AG04450 (cell line): ENCODE data around the gene SAMD11. TPM values are rescaled to one million over a fixed set of nuclear protein-coding genes. Genes with fewer than 3 reads are reported as not detected.
"Not testable (repeated sequence)": the region's sequence is repeated elsewhere in the genome, so short reads cannot be mapped to it uniquely, and the experiment has no call there.

Experiments used
- CTCF ChIA-PET: fragments of 300-600, 350-600 bp; formaldehyde crosslinking; extraction: SDS; loops from one replicate; lab custom pipeline; 2022; ENCODE audit warnings: antibody characterized with exemption, inconsistent platforms; lab: Charles Lee
- POLR2A ChIA-PET: fragments of 350-600 bp; formaldehyde crosslinking; extraction: SDS; loops from one replicate; lab custom pipeline; 2021; ENCODE audit warnings: antibody characterized with exemption, inconsistent platforms; lab: Yijun Ruan, JAX
- DNase-seq: peaks from one replicate; pipeline ENCODE4 v3.0.0-alpha.2; 2011; ENCODE audit warnings: low read depth, low spot score
- H3K27ac ChIP-seq: one replicate; pipeline ENCODE4 v1.5.1; 2012; ENCODE audit warnings: low read depth, low read length, control low read depth
- H3K27me3 ChIP-seq: one replicate; pipeline ENCODE4 v1.6.0; 2012; ENCODE audit warnings: low read length; ENCODE audit not compliant: control insufficient read depth, insufficient read depth
- H3K4me3 ChIP-seq: 2 replicates; pipeline ENCODE4 v1.5.1; 2011; ENCODE audit warnings: mild to moderate bottlenecking, low read depth, low read length, control low read depth
- H3K9me3 ChIP-seq: 2 replicates; pipeline ENCODE4 v1.5.1; 2012; ENCODE audit warnings: low read length; ENCODE audit not compliant: control insufficient read depth, insufficient read depth
- CTCF ChIP-seq: IDR thresholded peaks from 2 replicates; pipeline ENCODE4 v1.5.1; 2011; ENCODE audit warnings: low read depth, low read length, control low read depth, inconsistent platforms
- polyA plus RNA-seq: library from polyadenylated mRNA; depleted of rRNA; stranded (reverse); fragments of >200 nt; gene quantifications from 2 replicates; pipeline ENCODE4 v1.2.3, GENCODE V29; 2011

Gene SAMD11
- polyA plus RNA-seq, 1 experiment, result 1.6 TPM

- Histone ChIP-seq H3K27me3 (peaks cover 21% of the 10 kb centered on the region), H3K4me3 (no peak overlapping the region), H3K27ac (no peak overlapping the region), H3K9me3 (peaks cover 10% of the 10 kb centered on the region; the same call in 1 of the 2 replicates)
- no peak for TF ChIP-seq CTCF
- CTCF ChIA-PET, result interaction anchor here (2.2 kb wide), 1 partner anchor 70 kb away, joined by 14 read pairs; no protein-coding TSS in a partner anchor
- POLR2A ChIA-PET, result interaction anchor here (2.1 kb wide), 1 partner anchor 9 kb away, joined by 6 read pairs; the partner anchor contains the start of gene PLEKHN1
- DNase-seq, result no peak
These were observed 51.6 kb downstream of the SAMD11 start for GRCh38 chr1:975365-975764.

GRCh38 chr1:975896-976683, 52.4 kb downstream of the SAMD11 start:
- Histone ChIP-seq H3K4me3 (no peak overlapping the region), H3K9me3 (peaks cover 9% of the 10 kb centered on the region; the same call in 1 of the 2 replicates), H3K27ac (no peak overlapping the region), H3K27me3 (peaks cover 18% of the 10 kb centered on the region)
- CTCF ChIA-PET, result interaction anchor here (0.6 to 2.2 kb wide), 6 partner anchors 9 to 1383 kb away, joined by 3 to 14 read pairs (median 4); partner anchors contain the start of gene NOC2L
- POLR2A ChIA-PET, result interaction anchor here (0.6 to 2.1 kb wide), 2 partner anchors 9 to 34 kb away, joined by 3 to 6 read pairs; partner anchors contain the start of gene PLEKHN1
- peak; percentile 69 for TF ChIP-seq CTCF
- DNase-seq, result no peak

- H3K9me3 ChIP-seq, H3K4me3 ChIP-seq, DNase-seq, H3K27ac ChIP-seq: not testable (repeated sequence)
- H3K27me3 ChIP-seq, result peaks cover 16% of the 10 kb centered on the region
- CTCF ChIA-PET, result interaction anchor here (0.6 to 2.2 kb wide), 6 partner anchors 8 to 1383 kb away, joined by 3 to 14 read pairs (median 4); partner anchors contain the start of gene NOC2L
- POLR2A ChIA-PET, result interaction anchor here (2.1 kb wide), 1 partner anchor 10 kb away, joined by 6 read pairs; the partner anchor contains the start of gene PLEKHN1
These were observed 53.1 kb downstream of the SAMD11 start for GRCh38 chr1:976791-977190.

GRCh38 chr1:978069-978834, 54.5 kb downstream of the SAMD11 start:
- ChIA-PET POLR2A (no interaction called here), CTCF (no interaction called here)
- Histone ChIP-seq H3K27me3 (peaks cover 27% of the 10 kb centered on the region), H3K4me3 (no peak overlapping the region), H3K27ac (no peak overlapping the region), H3K9me3 (peaks cover 9% of the 10 kb centered on the region; the same call in 1 of the 2 replicates)
- TF ChIP-seq CTCF, result no peak
- no peak for DNase-seq

DNA sequence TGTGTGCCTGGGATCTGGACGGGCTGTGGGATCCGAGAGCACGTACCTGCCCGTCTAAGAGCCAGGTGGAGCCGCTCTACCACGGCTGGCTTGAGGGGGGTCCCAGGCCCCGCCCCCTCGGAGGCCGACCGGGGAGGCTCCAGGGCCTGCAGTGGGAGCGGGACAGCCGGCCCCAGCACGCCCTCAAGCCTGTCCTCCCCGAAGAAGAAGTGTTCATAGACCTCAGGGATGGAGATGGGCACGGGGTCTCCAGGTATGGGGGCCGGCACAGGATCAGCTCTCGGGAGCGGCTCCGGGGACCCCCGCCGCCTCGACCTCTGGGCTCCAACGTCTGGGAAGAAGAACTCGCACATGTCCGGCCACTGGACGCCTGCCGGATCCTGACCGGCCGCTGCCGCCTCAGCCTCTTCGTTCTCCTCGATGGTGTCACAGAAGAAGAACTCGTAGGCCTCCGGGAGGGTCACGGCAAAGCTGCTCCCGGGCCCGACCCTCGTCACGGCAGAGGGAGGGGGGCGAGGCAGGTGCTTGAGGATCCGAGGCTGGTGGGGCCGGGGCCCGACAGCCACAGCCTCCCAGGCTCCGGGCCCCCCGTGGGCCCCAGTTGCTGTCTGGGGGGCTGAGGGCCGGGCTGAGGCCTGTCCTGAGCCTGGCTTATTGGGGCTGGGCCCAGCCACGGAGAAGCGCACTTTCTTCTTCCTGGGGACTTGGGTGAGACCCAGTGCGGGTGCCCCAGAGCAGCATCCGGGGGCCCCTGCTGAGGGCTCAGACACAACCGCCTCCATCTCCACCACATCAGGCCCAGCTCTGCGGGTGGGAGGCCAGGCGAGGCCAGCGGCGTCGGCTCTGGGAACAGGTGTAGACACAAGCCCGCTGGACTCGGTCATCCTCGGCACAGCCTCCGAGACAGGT, 55.4 kb downstream of the SAMD11 start:
- CTCF ChIA-PET, result interaction anchor here (1.0 kb wide), 1 partner anchor 23 kb away, joined by 3 read pairs; no protein-coding TSS in a partner anchor
- peaks cover 32% of the 10 kb centered on the region for H3K27me3 ChIP-seq
- POLR2A ChIA-PET, result no interaction called here
- no peak for TF ChIP-seq CTCF
- H3K4me3 ChIP-seq, result no peak overlapping the region
- DNase-seq, result no peak
- H3K27ac ChIP-seq, result no peak overlapping the region
- H3K9me3 ChIP-seq, result peaks cover 9% of the 10 kb centered on the region; the same call in 1 of the 2 replicates
